ENCODE measurements around the gene SEL1L. TPM values are rescaled to one million over a fixed set of nuclear protein-coding genes. Genes with fewer than 3 reads are reported as not detected.
"Not testable (repeated sequence)": the region's sequence is repeated elsewhere in the genome, so short reads cannot be mapped to it uniquely, and the experiment has no call there.

The SEL1L gene
- polyA plus RNA-seq, 1 donor, result 56.1 TPM

- peaks cover 41% of the 10 kb centered on the region for H3K36me3 ChIP-seq (ENCODE audit: control insufficient read depth, insufficient read depth, low read length)
- H3K9me3 ChIP-seq (ENCODE audit: control insufficient read depth, low read depth, low read length); DNase-seq; H3K4me3 ChIP-seq (ENCODE audit: low read length); H3K27ac ChIP-seq (ENCODE audit: low read length); H3K27me3 ChIP-seq (ENCODE audit: control insufficient read depth, insufficient read depth, low read length): not testable (repeated sequence)
- no CpG with 5 or more reads among the region's 8 CpGs for WGBS (ENCODE audit: insufficient coverage, low lambda C conversion rate)
- peaks cover 22% of the 10 kb centered on the region for H3K4me1 ChIP-seq (ENCODE audit: control insufficient read depth, insufficient read depth, low read length)
Observed at GRCh38 chr14:81515927-81516326, 17.7 kb downstream of the SEL1L start.

GRCh38 chr14:81512826-81513225, 20.8 kb downstream of the SEL1L start:
- peaks cover 27% of the 10 kb centered on the region for H3K36me3 ChIP-seq (ENCODE audit: control insufficient read depth, insufficient read depth, low read length)
- H3K27ac ChIP-seq (ENCODE audit: low read length), result not testable (repeated sequence)

GRCh38 chr14:81511111-81511904, 22.3 kb downstream of the SEL1L start:
- peaks cover 26% of the 10 kb centered on the region for H3K4me1 ChIP-seq (ENCODE audit: control insufficient read depth, insufficient read depth, low read length)
- no peak overlapping the region for H3K4me3 ChIP-seq (ENCODE audit: low read length)
- H3K27me3 ChIP-seq (ENCODE audit: control insufficient read depth, insufficient read depth, low read length), result no peaks in the 10 kb centered on the region
- H3K36me3 ChIP-seq (ENCODE audit: control insufficient read depth, insufficient read depth, low read length), result peaks cover 21% of the 10 kb centered on the region
- DNase-seq, result peak in 1 of 2 donors; percentile 5
- no peak overlapping the region for H3K27ac ChIP-seq (ENCODE audit: low read length)
- WGBS (ENCODE audit: insufficient coverage, low lambda C conversion rate), result 87% methylated on average over 4 of the region's 6 CpGs
- no peaks in the 10 kb centered on the region for H3K9me3 ChIP-seq (ENCODE audit: control insufficient read depth, low read depth, low read length)

More at GRCh38 chr14:81512826-81513225, 20.8 kb downstream of the SEL1L start:
- H3K27me3 ChIP-seq (ENCODE audit: control insufficient read depth, insufficient read depth, low read length); DNase-seq; H3K4me3 ChIP-seq (ENCODE audit: low read length); H3K9me3 ChIP-seq (ENCODE audit: control insufficient read depth, low read depth, low read length): not testable (repeated sequence)
- H3K4me1 ChIP-seq (ENCODE audit: control insufficient read depth, insufficient read depth, low read length), result peaks cover 18% of the 10 kb centered on the region
- no CpG with 5 or more reads among the region's 6 CpGs for WGBS (ENCODE audit: insufficient coverage, low lambda C conversion rate)

- Histone ChIP-seq H3K27ac (ENCODE audit: low read length) (no peak overlapping the region), H3K27me3 (ENCODE audit: control insufficient read depth, insufficient read depth, low read length) (no peaks in the 10 kb centered on the region), H3K36me3 (ENCODE audit: control insufficient read depth, insufficient read depth, low read length) (peaks cover 23% of the 10 kb centered on the region), H3K9me3 (ENCODE audit: control insufficient read depth, low read depth, low read length) (no peaks in the 10 kb centered on the region), H3K4me1 (ENCODE audit: control insufficient read depth, insufficient read depth, low read length) (peaks cover 33% of the 10 kb centered on the region), H3K4me3 (ENCODE audit: low read length) (no peak overlapping the region)
- peak in 1 of 2 donors; percentile 46 for DNase-seq
- no CpG with 5 or more reads among the region's 6 CpGs for WGBS (ENCODE audit: insufficient coverage, low lambda C conversion rate)
Observed at GRCh38 chr14:81509838-81510452, 23.7 kb downstream of the SEL1L start.

- Histone ChIP-seq H3K4me1 (ENCODE audit: control insufficient read depth, insufficient read depth, low read length) (peaks cover 33% of the 10 kb centered on the region), H3K27ac (ENCODE audit: low read length) (no peak overlapping the region), H3K27me3 (ENCODE audit: control insufficient read depth, insufficient read depth, low read length) (no peaks in the 10 kb centered on the region), H3K36me3 (ENCODE audit: control insufficient read depth, insufficient read depth, low read length) (peaks cover 25% of the 10 kb centered on the region), H3K4me3 (ENCODE audit: low read length) (no peak overlapping the region), H3K9me3 (ENCODE audit: control insufficient read depth, low read depth, low read length) (no peaks in the 10 kb centered on the region)
- no peak for DNase-seq
- 100% methylated on average over 5 of the region's 5 CpGs for WGBS (ENCODE audit: insufficient coverage, low lambda C conversion rate)
Observed at GRCh38 chr14:81509321-81509720, 24.3 kb downstream of the SEL1L start.

- Histone ChIP-seq H3K4me1 (ENCODE audit: control insufficient read depth, insufficient read depth, low read length) (peaks cover 26% of the 10 kb centered on the region), H3K36me3 (ENCODE audit: control insufficient read depth, insufficient read depth, low read length) (peaks cover 34% of the 10 kb centered on the region), H3K27ac (ENCODE audit: low read length) (peak overlapping the region; percentile 43), H3K9me3 (ENCODE audit: control insufficient read depth, low read depth, low read length) (no peaks in the 10 kb centered on the region), H3K27me3 (ENCODE audit: control insufficient read depth, insufficient read depth, low read length) (no peaks in the 10 kb centered on the region), H3K4me3 (ENCODE audit: low read length) (no peak overlapping the region)
- peak; percentile 70 to 85 for DNase-seq
Observed at GRCh38 chr14:81506487-81506886, 27.2 kb downstream of the SEL1L start.

GRCh38 chr14:81504864-81505263, 28.8 kb downstream of the SEL1L start:
- 13% methylated on average over 1 of the region's 2 CpGs for WGBS (ENCODE audit: insufficient coverage, low lambda C conversion rate)

GRCh38 chr14:81485781-81486180, 47.9 kb downstream of the SEL1L start:
- no peak for DNase-seq
- peaks cover 64% of the 10 kb centered on the region for H3K36me3 ChIP-seq (ENCODE audit: control insufficient read depth, insufficient read depth, low read length)
- H3K27ac ChIP-seq (ENCODE audit: low read length), result no peak overlapping the region
- H3K27me3 ChIP-seq (ENCODE audit: control insufficient read depth, insufficient read depth, low read length), result no peaks in the 10 kb centered on the region
- H3K4me3 ChIP-seq (ENCODE audit: low read length), result no peak overlapping the region
- no peaks in the 10 kb centered on the region for H3K9me3 ChIP-seq (ENCODE audit: control insufficient read depth, low read depth, low read length)
- WGBS (ENCODE audit: insufficient coverage, low lambda C conversion rate), result 100% methylated on average over 1 of the region's 1 CpG
- H3K4me1 ChIP-seq (ENCODE audit: control insufficient read depth, insufficient read depth, low read length), result no peaks in the 10 kb centered on the region

More at GRCh38 chr14:81504864-81505263, 28.8 kb downstream of the SEL1L start:
- H3K36me3 ChIP-seq (ENCODE audit: control insufficient read depth, insufficient read depth, low read length), result peaks cover 48% of the 10 kb centered on the region
- H3K27me3 ChIP-seq (ENCODE audit: control insufficient read depth, insufficient read depth, low read length), result no peaks in the 10 kb centered on the region
- H3K4me3 ChIP-seq (ENCODE audit: low read length), result no peak overlapping the region
- H3K4me1 ChIP-seq (ENCODE audit: control insufficient read depth, insufficient read depth, low read length), result peaks cover 17% of the 10 kb centered on the region
- no peaks in the 10 kb centered on the region for H3K9me3 ChIP-seq (ENCODE audit: control insufficient read depth, low read depth, low read length)
- DNase-seq, result no peak
- H3K27ac ChIP-seq (ENCODE audit: low read length), result no peak overlapping the region

- peaks cover 66% of the 10 kb centered on the region for H3K36me3 ChIP-seq (ENCODE audit: control insufficient read depth, insufficient read depth, low read length)
- H3K9me3 ChIP-seq (ENCODE audit: control insufficient read depth, low read depth, low read length), result no peaks in the 10 kb centered on the region
- no CpG with 5 or more reads among the region's 7 CpGs for WGBS (ENCODE audit: insufficient coverage, low lambda C conversion rate)
- H3K27me3 ChIP-seq (ENCODE audit: control insufficient read depth, insufficient read depth, low read length), result no peaks in the 10 kb centered on the region
- no peaks in the 10 kb centered on the region for H3K4me1 ChIP-seq (ENCODE audit: control insufficient read depth, insufficient read depth, low read length)
- H3K27ac ChIP-seq (ENCODE audit: low read length), result no peak overlapping the region
- no peak overlapping the region for H3K4me3 ChIP-seq (ENCODE audit: low read length)
- DNase-seq, result no peak
Observed at GRCh38 chr14:81485372-81485771, 48.3 kb downstream of the SEL1L start.

- Histone ChIP-seq H3K4me3 (ENCODE audit: low read length) (no peak overlapping the region), H3K27me3 (ENCODE audit: control insufficient read depth, insufficient read depth, low read length) (no peaks in the 10 kb centered on the region), H3K36me3 (ENCODE audit: control insufficient read depth, insufficient read depth, low read length) (peaks cover 63% of the 10 kb centered on the region), H3K27ac (ENCODE audit: low read length) (no peak overlapping the region), H3K4me1 (ENCODE audit: control insufficient read depth, insufficient read depth, low read length) (no peaks in the 10 kb centered on the region), H3K9me3 (ENCODE audit: control insufficient read depth, low read depth, low read length) (no peaks in the 10 kb centered on the region)
- DNase-seq, result no peak
- no CpG with 5 or more reads among the region's 4 CpGs for WGBS (ENCODE audit: insufficient coverage, low lambda C conversion rate)
Observed at GRCh38 chr14:81484120-81484519, 49.5 kb downstream of the SEL1L start.
